ENCODE data around the gene LRP1.

The LRP1 gene

GRCh38 chr12:57234571-57235016, 106.3 kb downstream of the LRP1 start:
- TF ChIP-seq EZH2phosphoT487 (IDR thresholded peaks at IDR 0.05; ENCODE audit: borderline replicate concordance, low read length) (no peak), CTCF (IDR thresholded peaks at IDR 0.05; ENCODE audit: low read depth, low read length, poor library complexity, severe bottlenecking) (no peak)
- peak overlapping the region; percentile 71 for H3K27ac ChIP-seq (ENCODE audit: low read depth, low read length)
- H3K9me3 ChIP-seq (ENCODE audit: control insufficient read depth, insufficient read depth, low read length), result no peaks in the 10 kb centered on the region
- H3F3A ChIP-seq (ENCODE audit: control insufficient read depth, insufficient read depth), result peaks cover 39% of the 10 kb centered on the region
- no peaks in the 10 kb centered on the region for H3K27me3 ChIP-seq (ENCODE audit: control insufficient read depth, low read length)
- H3K4me2 ChIP-seq (ENCODE audit: low read length), result peak overlapping the region; percentile 98
- H3K36me3 ChIP-seq (ENCODE audit: control insufficient read depth, low read length), result peaks cover 65% of the 10 kb centered on the region
- H3K79me2 ChIP-seq (ENCODE audit: control insufficient read depth, low read length), result peaks cover 32% of the 10 kb centered on the region
- H4K20me1 ChIP-seq (ENCODE audit: control insufficient read depth, insufficient read depth, low read depth, low read length), result peaks cover 23% of the 10 kb centered on the region; the same call in 1 of the 2 replicates
- peaks cover 91% of the 10 kb centered on the region for H3K4me1 ChIP-seq (ENCODE audit: control insufficient read depth, low read length)
- H3K4me3 ChIP-seq (ENCODE audit: low read length), result peak overlapping the region; percentile 46
- H3K9me2 ChIP-seq (replicated peaks; ENCODE audit: control insufficient read depth, low read length), result no peaks in the 10 kb centered on the region

GRCh38 chr12:57235017-57235727, 106.9 kb downstream of the LRP1 start:
- H3K27ac ChIP-seq (ENCODE audit: low read depth, low read length), result peak overlapping the region; percentile 71
- no peaks in the 10 kb centered on the region for H3K27me3 ChIP-seq (ENCODE audit: control insufficient read depth, low read length)
- peaks cover 26% of the 10 kb centered on the region for H3K79me2 ChIP-seq (ENCODE audit: control insufficient read depth, low read length)
- TF ChIP-seq CTCF (IDR thresholded peaks at IDR 0.05; ENCODE audit: low read depth, low read length, poor library complexity, severe bottlenecking) (peak; percentile 8), EZH2phosphoT487 (IDR thresholded peaks at IDR 0.05; ENCODE audit: borderline replicate concordance, low read length) (no peak)
- H3K9me3 ChIP-seq (ENCODE audit: control insufficient read depth, insufficient read depth, low read length), result no peaks in the 10 kb centered on the region
- H3K4me1 ChIP-seq (ENCODE audit: control insufficient read depth, low read length), result peaks cover 95% of the 10 kb centered on the region
- peak overlapping the region; percentile 46 for H3K4me3 ChIP-seq (ENCODE audit: low read length)
- H3K4me2 ChIP-seq (ENCODE audit: low read length), result peak overlapping the region; percentile 98
- H3F3A ChIP-seq (ENCODE audit: control insufficient read depth, insufficient read depth), result peaks cover 43% of the 10 kb centered on the region
- H4K20me1 ChIP-seq (ENCODE audit: control insufficient read depth, insufficient read depth, low read depth, low read length), result peaks cover 23% of the 10 kb centered on the region; the same call in 1 of the 2 replicates
- peaks cover 62% of the 10 kb centered on the region for H3K36me3 ChIP-seq (ENCODE audit: control insufficient read depth, low read length)
- no peaks in the 10 kb centered on the region for H3K9me2 ChIP-seq (replicated peaks; ENCODE audit: control insufficient read depth, low read length)

- H3K27me3 ChIP-seq (ENCODE audit: control insufficient read depth, low read length), result no peaks in the 10 kb centered on the region
Measured at GRCh38 chr12:57235728-57236131, 107.4 kb downstream of the LRP1 start.

More at GRCh38 chr12:57235728-57236131, 107.4 kb downstream of the LRP1 start:
- Histone ChIP-seq H4K20me1 (ENCODE audit: control insufficient read depth, insufficient read depth, low read depth, low read length) (peaks cover 18% of the 10 kb centered on the region; the same call in 1 of the 2 replicates), H3K79me2 (ENCODE audit: control insufficient read depth, low read length) (peaks cover 21% of the 10 kb centered on the region), H3K27ac (ENCODE audit: low read depth, low read length) (no peak overlapping the region), H3K9me3 (ENCODE audit: control insufficient read depth, insufficient read depth, low read length) (no peaks in the 10 kb centered on the region), H3K9me2 (replicated peaks; ENCODE audit: control insufficient read depth, low read length) (no peaks in the 10 kb centered on the region), H3F3A (ENCODE audit: control insufficient read depth, insufficient read depth) (peaks cover 47% of the 10 kb centered on the region), H3K4me1 (ENCODE audit: control insufficient read depth, low read length) (peaks cover 93% of the 10 kb centered on the region), H3K4me2 (ENCODE audit: low read length) (peak overlapping the region; percentile 98), H3K36me3 (ENCODE audit: control insufficient read depth, low read length) (peaks cover 57% of the 10 kb centered on the region), H3K4me3 (ENCODE audit: low read length) (peak overlapping the region; percentile 46)
- TF ChIP-seq CTCF (IDR thresholded peaks at IDR 0.05; ENCODE audit: low read depth, low read length, poor library complexity, severe bottlenecking), result no peak
- no peak for TF ChIP-seq EZH2phosphoT487 (IDR thresholded peaks at IDR 0.05; ENCODE audit: borderline replicate concordance, low read length)

All from DOHH2 (cell line).